PC-9 (cell line): ENCODE data around the gene IRF5.

Experiments used
- EZH2 ChIP-seq: fragments of 200-600 bp; sonication (generic); IDR thresholded peaks from 2 replicates; pipeline ENCODE4 v1.8.0; 2017; ENCODE audit warnings: antibody characterized with exemption, low read depth
- TF ChIP-seq, protein P1 (sequence below): fragments of 200-600 bp; sonication (generic); conservative IDR thresholded peaks from 2 replicates; pipeline ENCODE4 v1.6.1; 2017; ENCODE audit warnings: mixed run types, antibody characterized with exemption, mild to moderate bottlenecking, moderate library complexity

DNA sequence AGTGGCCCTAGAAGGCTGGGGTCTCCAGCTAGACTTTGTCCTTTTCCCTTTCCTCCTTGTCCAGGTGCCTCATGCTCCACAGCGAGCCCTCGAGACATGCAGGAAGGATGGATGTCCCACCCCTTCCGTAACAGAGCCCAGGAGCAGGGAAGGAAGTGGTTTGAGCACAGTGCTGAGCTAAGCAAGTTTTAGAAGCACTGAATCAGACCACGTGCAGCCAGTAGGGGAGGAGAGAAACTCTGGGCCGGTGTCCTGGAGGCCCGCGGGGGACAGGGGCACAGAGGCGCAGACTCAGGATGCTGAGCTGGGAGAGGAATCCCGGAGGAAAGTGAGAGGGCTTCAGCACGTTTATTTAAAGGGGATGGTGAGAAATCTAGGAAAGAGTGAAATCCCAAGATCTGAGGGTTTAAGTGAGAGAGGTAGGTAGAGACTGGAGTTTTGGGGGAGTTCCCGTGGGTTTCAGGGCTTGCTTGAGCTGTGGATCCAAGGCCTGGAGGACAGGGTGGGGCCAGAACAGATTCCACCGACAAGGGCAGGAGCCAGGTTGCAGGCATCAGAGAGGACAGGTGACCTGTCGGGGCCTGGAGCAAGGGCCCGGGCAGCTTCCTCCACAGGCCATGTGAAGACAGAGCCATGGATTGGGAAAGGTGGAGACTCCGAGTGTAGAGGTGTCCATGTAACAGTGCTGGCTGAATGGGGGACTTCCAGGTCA lies 4.4 kb upstream of the IRF5 start:
- TF ChIP-seq, protein P1, sequence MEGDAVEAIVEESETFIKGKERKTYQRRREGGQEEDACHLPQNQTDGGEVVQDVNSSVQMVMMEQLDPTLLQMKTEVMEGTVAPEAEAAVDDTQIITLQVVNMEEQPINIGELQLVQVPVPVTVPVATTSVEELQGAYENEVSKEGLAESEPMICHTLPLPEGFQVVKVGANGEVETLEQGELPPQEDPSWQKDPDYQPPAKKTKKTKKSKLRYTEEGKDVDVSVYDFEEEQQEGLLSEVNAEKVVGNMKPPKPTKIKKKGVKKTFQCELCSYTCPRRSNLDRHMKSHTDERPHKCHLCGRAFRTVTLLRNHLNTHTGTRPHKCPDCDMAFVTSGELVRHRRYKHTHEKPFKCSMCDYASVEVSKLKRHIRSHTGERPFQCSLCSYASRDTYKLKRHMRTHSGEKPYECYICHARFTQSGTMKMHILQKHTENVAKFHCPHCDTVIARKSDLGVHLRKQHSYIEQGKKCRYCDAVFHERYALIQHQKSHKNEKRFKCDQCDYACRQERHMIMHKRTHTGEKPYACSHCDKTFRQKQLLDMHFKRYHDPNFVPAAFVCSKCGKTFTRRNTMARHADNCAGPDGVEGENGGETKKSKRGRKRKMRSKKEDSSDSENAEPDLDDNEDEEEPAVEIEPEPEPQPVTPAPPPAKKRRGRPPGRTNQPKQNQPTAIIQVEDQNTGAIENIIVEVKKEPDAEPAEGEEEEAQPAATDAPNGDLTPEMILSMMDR: no peak
- no peak for TF ChIP-seq EZH2
